OCI-LY1 (cell line): ENCODE results near the gene OR2M5.

Experiments used
- H2AFZ ChIP-seq: fragments of 200-600 bp; sonication (generic), shearing (Covaris generic); 2 replicates; pipeline ENCODE4 v1.6.0; 2014; ENCODE audit warnings: antibody characterized with exemption, mild to moderate bottlenecking, low read length
- H3F3A ChIP-seq: fragments of 200-600 bp; sonication (generic), shearing (Covaris generic); 2 replicates; pipeline ENCODE4 v1.6.0; 2014; ENCODE audit warnings: mild to moderate bottlenecking, antibody characterized with exemption, low read length, moderate library complexity; ENCODE audit not compliant: insufficient read depth
- H3K27ac ChIP-seq: fragments of 200-600 bp; sonication (generic); 2 replicates; pipeline ENCODE4 v1.5.1; 2014; ENCODE audit warnings: low read length, mixed run types, mild to moderate bottlenecking, low read depth; ENCODE audit not compliant: poor library complexity, severe bottlenecking
- H3K27me3 ChIP-seq: fragments of 200-600 bp; sonication (generic); 2 replicates; pipeline ENCODE4 v1.6.0; 2014; ENCODE audit warnings: antibody characterized with exemption, mild to moderate bottlenecking, low read length, moderate library complexity; ENCODE audit not compliant: insufficient read depth
- H3K36me3 ChIP-seq: fragments of 200-600 bp; sonication (generic); 2 replicates; pipeline ENCODE4 v1.6.1; 2014; ENCODE audit warnings: mild to moderate bottlenecking, antibody characterized with exemption, low read length, moderate library complexity, mixed read lengths; ENCODE audit not compliant: insufficient read depth
- H3K4me1 ChIP-seq: fragments of 200-600 bp; sonication (generic); 2 replicates; pipeline ENCODE4 v1.5.1; 2014; ENCODE audit warnings: mild to moderate bottlenecking, low read length, moderate library complexity; ENCODE audit not compliant: insufficient read depth, severe bottlenecking
- H3K4me2 ChIP-seq: fragments of 200-600 bp; sonication (generic), shearing (Covaris generic); 2 replicates; pipeline ENCODE4 v1.6.1; 2014; ENCODE audit warnings: low read length
- H3K4me3 ChIP-seq: fragments of 200-600 bp; sonication (generic); 2 replicates; pipeline ENCODE4 v1.5.1; 2014; ENCODE audit warnings: low read length, low read depth, mild to moderate bottlenecking, mixed read lengths; ENCODE audit not compliant: poor library complexity, severe bottlenecking
- H3K79me2 ChIP-seq: fragments of 200-600 bp; shearing (Covaris generic); 2 replicates; pipeline ENCODE4 v1.6.1; 2016; ENCODE audit warnings: mixed run types, low read length, mixed read lengths; ENCODE audit not compliant: insufficient read depth
- H3K9ac ChIP-seq: fragments of 200-600 bp; sonication (generic), shearing (Covaris generic); 2 replicates; pipeline ENCODE4 v1.6.1; 2014; ENCODE audit warnings: mild to moderate bottlenecking, low read length, mixed read lengths
- H3K9me2 ChIP-seq: fragments of 200-600 bp; sonication (generic), shearing (Covaris generic); 2 replicates; pipeline ENCODE4 v1.6.1; 2014; ENCODE audit warnings: low read depth, mild to moderate bottlenecking, low read length, mixed read lengths
- H3K9me3 ChIP-seq: fragments of 200-600 bp; shearing (Covaris generic); 2 replicates; pipeline ENCODE4 v1.6.1; 2014; ENCODE audit warnings: low read length, mixed read lengths
- H4K20me1 ChIP-seq: fragments of 200-600 bp; sonication (generic), shearing (Covaris generic); 2 replicates; pipeline ENCODE4 v1.6.0; 2016; ENCODE audit warnings: mild to moderate bottlenecking, low read length; ENCODE audit not compliant: insufficient read depth
- EZH2 ChIP-seq: fragments of 200-600 bp; sonication (generic), shearing (Covaris generic); IDR thresholded peaks from 2 replicates; pipeline ENCODE4 v1.8.0; 2017; ENCODE audit warnings: borderline replicate concordance, mixed run types, mild to moderate bottlenecking, antibody characterized with exemption, low read length, moderate library complexity, mixed read lengths
- TF ChIP-seq, protein P1 (sequence below): fragments of 200-600 bp; sonication (generic), shearing (Covaris generic); IDR thresholded peaks from 2 replicates; pipeline ENCODE4 v1.5.1; 2017; ENCODE audit warnings: mild to moderate bottlenecking, antibody characterized with exemption, low read length, moderate library complexity, mixed read lengths

OR2M5 gene

DNA sequence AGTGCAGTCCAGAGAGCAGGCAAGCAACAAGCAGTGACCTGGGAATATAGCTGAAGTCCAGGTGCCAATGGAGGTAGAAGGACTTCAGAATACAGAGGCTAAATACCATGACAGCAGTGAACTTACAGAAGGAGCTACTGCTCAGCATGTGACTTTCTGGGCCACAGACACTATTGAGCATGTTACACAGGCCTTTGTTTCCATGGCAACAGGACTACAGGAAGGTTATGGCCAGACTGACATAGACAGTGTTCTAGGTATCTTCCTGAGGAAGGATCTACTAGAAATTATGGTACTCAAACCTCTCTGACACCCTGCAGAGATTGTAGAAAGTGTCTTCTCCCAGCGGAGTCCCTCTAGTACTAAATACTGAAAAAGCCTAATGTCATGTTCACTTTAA lies 11.0 kb downstream of the OR2M5 start:
- H3K9me2 ChIP-seq = no peaks in the 10 kb centered on the region; the same call in 1 of the 2 replicates
- no peaks in the 10 kb centered on the region for H3K27me3 ChIP-seq
- no peaks in the 10 kb centered on the region for H3F3A ChIP-seq
- no peak overlapping the region for H3K27ac ChIP-seq
- H2AFZ ChIP-seq = no peak overlapping the region
- TF ChIP-seq, protein P1, sequence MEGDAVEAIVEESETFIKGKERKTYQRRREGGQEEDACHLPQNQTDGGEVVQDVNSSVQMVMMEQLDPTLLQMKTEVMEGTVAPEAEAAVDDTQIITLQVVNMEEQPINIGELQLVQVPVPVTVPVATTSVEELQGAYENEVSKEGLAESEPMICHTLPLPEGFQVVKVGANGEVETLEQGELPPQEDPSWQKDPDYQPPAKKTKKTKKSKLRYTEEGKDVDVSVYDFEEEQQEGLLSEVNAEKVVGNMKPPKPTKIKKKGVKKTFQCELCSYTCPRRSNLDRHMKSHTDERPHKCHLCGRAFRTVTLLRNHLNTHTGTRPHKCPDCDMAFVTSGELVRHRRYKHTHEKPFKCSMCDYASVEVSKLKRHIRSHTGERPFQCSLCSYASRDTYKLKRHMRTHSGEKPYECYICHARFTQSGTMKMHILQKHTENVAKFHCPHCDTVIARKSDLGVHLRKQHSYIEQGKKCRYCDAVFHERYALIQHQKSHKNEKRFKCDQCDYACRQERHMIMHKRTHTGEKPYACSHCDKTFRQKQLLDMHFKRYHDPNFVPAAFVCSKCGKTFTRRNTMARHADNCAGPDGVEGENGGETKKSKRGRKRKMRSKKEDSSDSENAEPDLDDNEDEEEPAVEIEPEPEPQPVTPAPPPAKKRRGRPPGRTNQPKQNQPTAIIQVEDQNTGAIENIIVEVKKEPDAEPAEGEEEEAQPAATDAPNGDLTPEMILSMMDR = no peak
- TF ChIP-seq EZH2 = no peak
- no peak overlapping the region for H3K4me3 ChIP-seq
- H3K9me3 ChIP-seq = no peaks in the 10 kb centered on the region
- H3K9ac ChIP-seq = no peak overlapping the region
- no peaks in the 10 kb centered on the region for H3K4me1 ChIP-seq
- no peaks in the 10 kb centered on the region for H4K20me1 ChIP-seq
- H3K36me3 ChIP-seq = no peaks in the 10 kb centered on the region
- no peaks in the 10 kb centered on the region for H3K79me2 ChIP-seq
- no peak overlapping the region for H3K4me2 ChIP-seq

DNA sequence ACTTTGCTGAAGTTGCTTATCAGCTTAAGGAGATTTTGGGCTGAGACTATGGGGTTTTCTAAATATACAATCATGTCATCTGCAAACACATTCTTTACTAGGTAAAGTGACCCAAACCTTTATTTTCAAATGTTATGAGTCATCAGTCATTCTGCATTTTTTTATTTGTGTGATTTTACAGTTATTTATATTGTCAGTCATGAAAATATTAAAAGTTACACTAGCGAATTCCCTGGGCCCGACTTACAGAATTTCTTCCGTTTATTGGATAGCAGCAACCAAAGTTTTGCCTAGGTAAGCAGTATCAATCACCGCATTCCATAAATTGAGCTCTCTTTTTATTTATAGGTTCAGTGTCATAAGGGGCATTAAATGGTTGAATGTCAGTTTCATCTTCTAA lies 13.8 kb downstream of the OR2M5 start:
- TF ChIP-seq, protein P1 = no peak
- no peak for TF ChIP-seq EZH2
- H3K4me1 ChIP-seq = no peaks in the 10 kb centered on the region
- H3K36me3 ChIP-seq = no peaks in the 10 kb centered on the region
- no peaks in the 10 kb centered on the region for H3K9me2 ChIP-seq
- H3K9me3 ChIP-seq = no peaks in the 10 kb centered on the region
- H4K20me1 ChIP-seq = no peaks in the 10 kb centered on the region
- H3K27me3 ChIP-seq = no peaks in the 10 kb centered on the region
- H3F3A ChIP-seq = no peaks in the 10 kb centered on the region
- H3K79me2 ChIP-seq = no peaks in the 10 kb centered on the region
- no peak overlapping the region for H3K27ac ChIP-seq
- no peak overlapping the region for H3K9ac ChIP-seq
- H3K4me2 ChIP-seq = no peak overlapping the region
- no peak overlapping the region for H2AFZ ChIP-seq
- no peak overlapping the region for H3K4me3 ChIP-seq

DNA sequence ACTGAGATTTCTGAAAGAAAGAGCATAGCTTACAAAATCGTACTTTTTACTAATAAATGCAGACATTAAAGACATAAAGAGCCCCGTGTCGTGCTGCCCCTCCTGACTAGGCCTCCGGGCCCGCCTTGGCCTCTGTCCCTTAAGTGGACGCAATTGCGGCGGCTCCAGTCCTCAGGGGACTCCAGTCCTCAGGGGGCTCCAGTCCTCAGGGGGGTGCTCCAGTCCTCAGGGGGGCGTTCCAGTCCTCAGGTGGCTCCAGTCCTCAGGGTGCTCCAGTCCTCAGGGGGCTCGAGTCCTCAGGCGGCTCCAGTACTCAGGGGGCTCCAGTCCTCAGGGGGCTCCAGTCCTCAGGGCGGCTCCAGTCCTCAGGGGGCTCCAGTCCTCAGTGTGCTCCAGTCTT lies 19.1 kb downstream of the OR2M5 start:
- H2AFZ ChIP-seq = no peak overlapping the region
- H3K27me3 ChIP-seq = no peaks in the 10 kb centered on the region
- H3K36me3 ChIP-seq = no peaks in the 10 kb centered on the region
- no peak overlapping the region for H3K27ac ChIP-seq
- H3K4me2 ChIP-seq = no peak overlapping the region
- H3K9ac ChIP-seq = no peak overlapping the region
- TF ChIP-seq EZH2 = no peak
- TF ChIP-seq, protein P1 = no peak
- H4K20me1 ChIP-seq = no peaks in the 10 kb centered on the region
- H3F3A ChIP-seq = no peaks in the 10 kb centered on the region
- H3K4me1 ChIP-seq = no peaks in the 10 kb centered on the region
- H3K4me3 ChIP-seq = no peak overlapping the region
- no peaks in the 10 kb centered on the region for H3K9me3 ChIP-seq
- no peaks in the 10 kb centered on the region for H3K9me2 ChIP-seq
- no peaks in the 10 kb centered on the region for H3K79me2 ChIP-seq
